ENCODE measurements around the gene NR1H4. TPM values are rescaled to one million over a fixed set of nuclear protein-coding genes. Genes with fewer than 3 reads are reported as not detected.

NR1H4 gene
- total RNA-seq (2022; extraction: Qiagen RNA extraction; ENCODE audit: low read depth) = 0.07 to 0.32 TPM (median 0.09 TPM) in 3 of 5 replicates, not detected in the others

GRCh38 chr12:100473716-100474150 is at the start of gene NR1H4:
Gene NR1H4 (plus strand): TSS chr12:100473866. CDS start chr12:100493324, 19,458 bp downstream.

DNA sequence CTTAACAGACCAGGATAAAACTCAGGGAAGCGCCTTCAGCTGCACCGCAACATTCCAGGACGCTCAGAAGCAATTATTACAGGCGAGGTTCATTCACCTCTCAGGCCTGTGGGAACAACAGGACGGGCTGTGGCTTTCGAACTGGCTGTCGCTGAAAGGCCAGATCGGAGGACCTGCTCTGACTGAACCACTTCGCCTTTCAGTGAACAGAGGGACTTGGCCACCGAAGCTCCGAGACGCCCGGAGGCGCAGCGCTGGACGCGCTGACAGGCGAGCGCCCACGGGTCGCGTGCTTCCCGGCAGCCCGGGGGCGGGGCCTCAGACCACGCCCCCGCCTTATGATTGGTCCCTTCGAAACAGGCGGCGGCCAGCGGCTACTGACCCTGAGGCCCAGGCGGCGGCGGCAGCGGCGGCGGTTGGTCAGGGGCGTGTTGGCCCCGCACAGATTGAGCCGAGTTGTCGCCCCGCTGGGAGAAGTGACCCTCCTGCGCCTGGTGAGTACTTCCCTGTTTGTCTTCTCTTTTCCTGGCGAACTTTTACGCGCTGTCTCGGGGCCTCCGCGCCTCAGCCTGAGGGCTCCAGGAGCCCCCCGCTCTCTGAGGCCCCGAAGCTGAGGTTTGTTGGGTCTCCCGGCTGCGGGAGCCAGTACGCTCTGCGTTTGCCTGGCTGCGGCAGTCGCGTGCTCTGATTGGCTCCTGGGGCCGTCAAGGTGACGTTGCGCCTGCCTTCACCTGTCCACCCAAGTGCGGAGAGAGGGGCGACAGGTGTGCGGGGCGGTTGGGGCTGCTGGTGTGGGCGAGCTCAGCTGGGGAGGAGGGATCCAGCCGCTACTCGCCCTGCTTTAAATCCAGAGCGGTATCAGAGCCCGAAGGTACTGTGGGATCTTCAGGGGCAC is 99.9 kb downstream of the NR1H4 start, which contains the start of gene GAS2L3:
Gene GAS2L3 (plus strand): TSS at position 393 of the 895 bp plus-strand sequence. CDS start 21,221 bp downstream, outside the sequence.

Other genes starting within 250 kb of the NR1H4 start
- gene DEPDC4, start 206.8 kb upstream of the NR1H4 start, total RNA-seq (2022; extraction: Qiagen RNA extraction; ENCODE audit: low read depth) = 1.3 to 2.0 TPM (median 1.5 TPM) in 5 replicates
- gene SCYL2, start 206.7 kb upstream of the NR1H4 start, total RNA-seq (2022; extraction: Qiagen RNA extraction; ENCODE audit: low read depth) = 14.8 to 23.6 TPM (median 19.8 TPM) in 5 replicates
- gene SLC17A8, start 116.8 kb upstream of the NR1H4 start, total RNA-seq (2022; extraction: Qiagen RNA extraction; ENCODE audit: low read depth) = 0.03 TPM in 1 of 5 replicates, not detected in the others
- gene GAS2L3, start 99.8 kb downstream of the NR1H4 start, total RNA-seq (2022; extraction: Qiagen RNA extraction; ENCODE audit: low read depth) = 4.7 to 10.4 TPM (median 8.7 TPM) in 5 replicates

All from A549 treated with GW870086 at 1 μM for 4 hours (cell line).